ENCODE measurements around the gene THOC6.
"Not testable (repeated sequence)": the region's sequence is repeated elsewhere in the genome, so short reads cannot be mapped to it uniquely, and the experiment has no call there.

THOC6 gene

DNA sequence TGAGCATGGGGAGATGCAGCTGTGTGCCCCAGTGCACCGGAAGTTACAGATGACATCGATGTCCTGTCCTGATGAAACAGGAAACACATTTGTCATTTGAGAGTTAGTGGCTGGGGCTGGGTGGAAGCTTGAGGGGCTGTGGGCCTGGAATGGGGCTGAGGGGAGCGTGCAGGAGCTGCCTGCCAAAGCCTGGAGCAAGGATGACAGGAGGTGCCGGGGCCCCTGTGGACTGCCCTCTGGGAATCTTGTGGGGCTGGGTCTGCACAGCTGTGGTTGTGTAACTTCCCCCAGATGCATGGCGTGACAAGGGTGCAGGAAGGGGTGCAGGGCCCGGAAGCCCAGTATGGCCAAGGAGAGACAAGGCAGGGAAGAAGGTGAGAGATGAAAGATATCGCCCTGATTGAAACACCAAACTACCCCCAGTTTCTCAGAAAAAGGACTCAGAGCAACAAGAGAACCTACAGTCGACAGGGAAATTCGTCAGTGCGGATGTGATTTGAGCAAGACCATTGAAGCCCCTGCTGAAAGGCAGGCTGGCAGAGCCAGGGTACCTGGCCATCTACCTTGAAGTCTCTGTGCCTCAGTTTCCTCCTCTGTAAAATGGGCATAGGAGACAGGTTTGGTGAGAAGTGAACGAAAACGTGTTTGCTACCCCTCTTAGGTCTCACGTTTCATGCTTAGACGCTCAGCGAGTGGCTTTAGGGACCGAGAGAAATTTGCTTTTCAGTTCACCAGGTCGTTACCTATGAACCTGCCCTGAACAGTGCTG is 31.3 kb downstream of the THOC6 start:
- no peak for DNase-seq (ENCODE audit: low read depth, low spot score)

DNA sequence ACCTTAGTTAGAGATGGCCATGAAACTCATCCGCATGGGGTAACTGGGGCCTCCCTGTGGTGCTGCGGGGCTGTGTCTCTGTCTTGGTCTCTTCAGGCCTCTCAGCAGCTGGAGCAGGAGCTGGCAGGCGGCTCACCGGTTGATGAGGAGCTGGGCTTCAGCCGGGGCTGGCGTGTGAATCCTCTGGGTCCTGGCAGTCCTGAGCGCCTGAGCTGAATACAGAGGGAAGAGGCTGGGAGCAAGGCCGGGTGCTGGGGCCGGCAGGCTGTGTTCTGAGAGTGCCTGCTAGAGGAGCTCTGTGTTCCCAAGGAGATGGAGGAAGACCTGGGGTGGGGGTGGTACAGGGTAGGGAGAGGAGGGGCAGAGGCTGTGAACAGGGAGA is 31.9 kb downstream of the THOC6 start:
- not testable (repeated sequence) for DNase-seq (ENCODE audit: low read depth, low spot score)

DNA sequence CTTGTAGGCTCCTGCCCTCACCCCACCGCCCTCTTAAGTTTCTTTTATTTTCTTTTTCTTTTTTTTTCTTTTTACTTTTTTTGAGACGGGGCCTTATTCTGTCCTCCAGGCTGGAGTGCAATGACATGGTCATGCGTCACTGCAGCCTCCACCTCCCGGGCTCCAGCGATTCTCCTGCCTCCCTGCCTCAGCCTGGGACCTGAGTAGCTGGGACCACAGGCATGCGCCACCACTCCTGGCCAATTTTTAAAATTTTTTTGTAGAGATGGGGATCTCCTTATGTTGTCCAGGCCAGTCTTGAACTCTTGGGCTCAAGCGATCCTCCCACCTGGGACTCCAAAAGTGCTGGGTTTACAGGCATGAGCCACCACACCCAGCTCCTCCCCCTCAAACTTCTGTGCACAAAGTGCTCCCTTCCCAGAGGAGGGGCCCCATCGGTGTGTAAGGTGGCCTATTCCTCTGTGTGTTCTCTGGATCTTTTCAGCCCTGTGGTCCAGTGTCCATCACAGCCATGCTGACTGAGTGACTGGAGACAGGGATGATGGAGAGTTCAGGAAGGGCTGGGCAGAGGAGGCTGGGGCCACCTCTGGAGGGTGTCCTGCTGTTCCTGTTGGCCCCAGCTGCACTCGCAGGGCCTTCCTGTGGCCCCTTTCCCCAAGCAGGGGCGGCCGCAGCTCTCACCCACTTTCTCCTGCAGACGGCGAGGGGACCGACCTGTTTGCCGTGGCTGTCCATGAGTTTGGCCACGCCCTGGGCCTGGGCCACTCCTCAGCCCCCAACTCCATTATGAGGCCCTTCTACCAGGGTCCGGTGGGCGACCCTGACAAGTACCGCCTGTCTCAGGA is 32.7 kb downstream of the THOC6 start:
- DNase-seq (ENCODE audit: low read depth, low spot score): no peak

DNA sequence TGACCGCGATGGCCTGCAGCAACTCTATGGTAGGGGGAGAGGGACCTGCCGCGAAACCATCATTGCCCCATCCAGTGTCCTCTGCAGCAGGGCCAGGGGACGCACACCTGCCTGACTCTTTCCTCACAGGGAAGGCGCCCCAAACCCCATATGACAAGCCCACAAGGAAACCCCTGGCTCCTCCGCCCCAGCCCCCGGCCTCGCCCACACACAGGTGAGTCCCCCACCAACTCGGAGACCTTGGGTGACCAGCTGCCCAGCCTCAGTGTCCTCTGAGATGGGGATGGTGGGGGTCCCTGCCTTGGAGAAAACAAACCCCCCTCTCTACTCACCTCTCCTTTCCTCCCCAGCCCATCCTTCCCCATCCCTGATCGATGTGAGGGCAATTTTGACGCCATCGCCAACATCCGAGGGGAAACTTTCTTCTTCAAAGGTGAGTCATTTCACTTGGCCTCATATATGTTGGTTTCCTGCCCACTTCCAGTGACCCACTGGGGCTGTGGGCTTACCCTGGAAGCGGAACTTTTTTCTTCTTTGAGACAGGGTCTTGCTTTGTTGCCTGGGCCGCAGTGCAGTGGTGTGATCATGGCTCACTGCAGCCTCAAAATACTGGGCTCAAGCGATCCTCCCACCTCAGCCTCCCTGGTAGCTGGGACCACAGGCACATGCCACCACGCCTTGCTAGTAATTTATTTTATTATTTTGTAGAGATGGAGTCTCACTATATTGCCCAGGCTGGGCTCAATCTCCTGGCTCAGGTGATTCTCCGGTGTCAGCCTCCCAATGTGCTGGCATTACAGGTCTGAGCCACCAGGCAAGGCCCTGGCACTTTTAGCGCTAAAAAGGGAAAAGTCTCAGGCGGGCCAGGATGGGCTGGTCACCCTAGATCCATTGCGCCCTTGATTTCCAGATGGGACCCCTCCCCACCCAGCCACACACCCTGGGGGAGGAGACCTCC is 33.6 kb downstream of the THOC6 start:
- DNase-seq (ENCODE audit: low read depth, low spot score): no peak

DNA sequence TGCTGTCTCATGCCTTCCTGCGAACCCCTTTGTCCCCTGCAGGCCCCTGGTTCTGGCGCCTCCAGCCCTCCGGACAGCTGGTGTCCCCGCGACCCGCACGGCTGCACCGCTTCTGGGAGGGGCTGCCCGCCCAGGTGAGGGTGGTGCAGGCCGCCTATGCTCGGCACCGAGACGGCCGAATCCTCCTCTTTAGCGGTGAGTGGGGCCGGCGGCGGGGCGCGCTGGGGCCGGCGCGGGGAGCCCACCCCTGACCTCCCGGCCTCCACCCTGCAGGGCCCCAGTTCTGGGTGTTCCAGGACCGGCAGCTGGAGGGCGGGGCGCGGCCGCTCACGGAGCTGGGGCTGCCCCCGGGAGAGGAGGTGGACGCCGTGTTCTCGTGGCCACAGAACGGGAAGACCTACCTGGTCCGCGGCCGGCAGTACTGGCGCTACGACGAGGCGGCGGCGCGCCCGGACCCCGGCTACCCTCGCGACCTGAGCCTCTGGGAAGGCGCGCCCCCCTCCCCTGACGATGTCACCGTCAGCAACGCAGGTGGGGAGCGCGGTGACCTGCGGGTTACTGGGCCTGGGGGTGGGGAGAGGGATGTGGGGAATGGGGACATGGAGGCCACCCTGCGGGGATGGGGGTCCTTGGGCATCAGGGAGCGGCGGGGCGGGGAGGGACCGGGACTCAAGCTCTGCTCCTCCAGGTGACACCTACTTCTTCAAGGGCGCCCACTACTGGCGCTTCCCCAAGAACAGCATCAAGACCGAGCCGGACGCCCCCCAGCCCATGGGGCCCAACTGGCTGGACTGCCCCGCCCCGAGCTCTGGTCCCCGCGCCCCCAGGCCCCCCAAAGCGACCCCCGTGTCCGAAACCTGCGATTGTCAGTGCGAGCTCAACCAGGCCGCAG is 34.5 kb downstream of the THOC6 start:
- DNase-seq (ENCODE audit: low read depth, low spot score): no peak

DNA sequence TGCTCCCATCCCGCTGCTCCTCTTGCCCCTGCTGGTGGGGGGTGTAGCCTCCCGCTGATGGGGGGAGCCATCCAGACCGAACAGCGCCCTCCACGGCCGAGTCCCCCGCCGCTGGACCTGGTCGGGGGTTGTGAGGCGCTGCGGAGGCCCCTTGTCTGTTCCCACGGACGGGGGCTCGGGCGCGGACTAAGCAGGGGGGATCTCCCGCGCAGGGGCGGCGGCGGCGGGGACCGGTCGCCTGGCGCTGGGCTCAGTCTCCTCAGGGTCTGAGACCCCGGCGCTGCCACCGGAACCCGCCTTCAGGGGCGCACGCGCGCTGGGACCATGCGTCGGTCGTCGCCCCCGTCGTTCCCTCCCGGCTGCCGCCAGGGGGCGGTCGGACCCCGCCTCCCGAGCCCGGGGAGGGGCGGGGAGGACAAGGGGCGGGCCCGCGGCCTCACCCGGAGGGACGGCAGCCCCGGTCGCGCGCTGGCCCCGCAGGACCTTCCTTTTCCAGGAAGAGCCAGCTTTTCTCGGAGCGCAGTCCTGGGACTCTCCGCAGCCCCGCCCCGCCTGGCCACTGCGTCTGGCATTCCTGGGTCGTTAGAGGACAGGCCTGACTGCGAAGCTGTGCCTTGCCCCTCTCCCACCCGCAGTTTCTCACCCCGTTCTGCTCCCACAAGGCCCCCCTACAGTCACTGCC is 35.3 kb downstream of the THOC6 start:
- peak; percentile 49 for DNase-seq (ENCODE audit: low read depth, low spot score)

DNA sequence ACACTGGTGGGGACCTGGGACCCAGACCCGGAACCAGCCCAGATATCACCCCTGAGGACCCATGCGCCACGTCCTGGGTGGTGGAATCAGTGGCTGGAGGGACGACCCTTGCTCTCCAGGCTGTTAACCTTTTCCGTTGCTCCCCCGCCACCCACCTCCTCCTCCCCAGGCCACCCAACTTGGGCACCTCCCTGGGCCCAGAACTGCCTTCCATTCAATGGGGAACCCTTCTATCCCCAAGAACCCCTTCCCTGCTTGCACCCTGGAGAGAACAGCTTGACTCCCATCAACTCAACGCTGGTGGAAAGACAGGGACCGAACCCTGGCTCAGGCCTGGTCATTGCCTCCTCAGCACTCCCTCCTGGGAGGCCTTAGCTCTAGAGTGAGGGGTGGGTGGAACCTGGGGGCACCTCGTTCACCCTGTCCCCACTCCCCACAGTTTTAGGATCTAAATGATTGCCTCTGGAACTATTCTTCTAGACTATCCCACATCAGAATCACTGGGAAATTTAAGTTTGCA is 35.9 kb downstream of the THOC6 start:
- no peak for DNase-seq (ENCODE audit: low read depth, low spot score)

DNA sequence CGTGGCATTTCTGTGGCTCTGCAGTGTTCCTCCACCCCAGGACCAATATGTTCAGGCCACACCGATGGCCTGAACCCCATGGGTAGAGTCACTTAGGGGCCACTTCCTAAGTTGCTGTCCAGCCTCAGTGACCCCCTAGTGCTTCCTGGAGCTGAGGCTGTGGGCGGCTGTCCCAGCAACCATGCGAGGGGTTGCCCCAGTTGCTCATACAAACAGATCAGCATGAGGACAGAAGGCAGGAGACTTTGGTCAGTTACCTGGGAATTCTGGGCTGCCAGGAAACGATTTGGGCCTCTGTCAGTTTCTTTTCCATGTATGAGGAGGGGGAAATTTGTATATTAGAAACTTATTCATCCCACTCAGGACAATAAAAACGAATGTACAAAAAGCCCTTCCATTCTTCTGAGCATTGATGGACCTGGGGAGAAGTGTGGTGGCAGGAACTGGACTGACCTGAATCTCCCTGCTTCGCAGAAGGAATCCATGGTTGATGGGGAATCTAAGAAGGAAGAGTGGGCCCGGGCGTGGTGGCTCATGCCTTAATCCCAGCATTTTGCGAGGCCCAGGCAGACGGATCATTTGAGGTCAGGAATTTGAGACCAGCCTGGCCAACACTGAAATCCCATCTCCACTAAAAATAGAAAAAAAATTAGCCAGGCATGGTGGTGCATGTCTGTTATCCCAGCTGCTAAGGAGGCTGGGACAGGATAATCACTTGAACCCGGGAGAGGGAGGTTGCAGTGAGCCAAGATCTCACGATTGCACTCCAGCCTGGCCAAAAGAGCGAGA is 36.7 kb downstream of the THOC6 start:
- no peak for DNase-seq (ENCODE audit: low read depth, low spot score)

DNA sequence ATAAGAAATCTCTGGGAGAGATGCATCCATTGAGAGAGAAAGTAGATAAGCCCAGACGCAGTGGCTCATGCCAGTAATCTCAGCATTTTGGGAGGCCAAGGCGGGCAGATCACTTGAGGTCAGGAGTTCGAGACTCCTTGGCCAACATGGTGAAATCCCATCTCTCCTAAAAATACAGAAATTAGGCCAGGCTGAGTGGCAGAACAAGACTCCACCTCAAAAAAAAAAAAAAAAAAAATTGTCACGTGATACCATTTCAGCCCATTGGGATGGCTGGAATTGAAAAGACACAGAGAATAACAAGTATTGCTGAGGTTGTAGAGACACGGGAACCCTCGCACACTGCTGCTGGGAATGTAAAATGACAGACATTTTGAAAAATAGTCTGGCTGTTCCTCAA is 38.7 kb downstream of the THOC6 start:
- no peak for DNase-seq (ENCODE audit: low read depth, low spot score)

DNA sequence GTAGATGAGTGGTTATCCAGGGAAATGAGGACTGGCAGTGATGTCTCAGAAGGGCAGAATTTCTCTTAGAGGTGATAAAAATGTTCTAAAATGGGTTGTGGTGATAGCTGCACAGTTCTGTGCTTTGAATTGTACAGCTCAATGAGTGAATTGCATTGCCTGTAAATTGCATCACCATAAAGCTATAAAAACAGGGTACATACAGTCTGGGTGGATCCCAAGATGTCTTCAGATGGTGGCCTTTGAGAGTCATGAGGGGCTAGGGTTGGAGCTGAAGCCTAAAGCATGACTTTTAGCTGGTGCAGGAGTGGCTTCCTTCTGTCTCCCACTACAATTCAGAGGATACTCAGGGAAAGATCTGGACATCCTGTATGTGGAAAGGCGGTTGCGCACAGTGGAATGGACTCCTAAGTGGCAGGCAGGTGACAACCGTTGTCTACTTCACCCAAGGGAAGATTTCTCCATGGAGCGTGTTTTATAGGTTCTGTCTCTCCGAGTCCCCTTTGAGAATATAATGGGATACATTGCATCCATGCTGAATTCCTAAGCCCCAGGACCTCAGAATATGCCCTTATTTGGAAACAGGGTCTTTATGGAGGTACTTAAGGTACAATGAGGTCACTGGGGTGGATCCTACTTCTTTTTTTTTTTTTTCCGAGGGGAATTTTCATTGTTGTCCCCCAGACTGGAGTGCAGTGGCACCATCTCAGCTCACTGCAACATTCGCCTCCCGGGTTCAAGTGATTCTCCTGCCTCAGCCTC is 40.0 kb downstream of the THOC6 start:
- no peak for DNase-seq (ENCODE audit: low read depth, low spot score)

DNA sequence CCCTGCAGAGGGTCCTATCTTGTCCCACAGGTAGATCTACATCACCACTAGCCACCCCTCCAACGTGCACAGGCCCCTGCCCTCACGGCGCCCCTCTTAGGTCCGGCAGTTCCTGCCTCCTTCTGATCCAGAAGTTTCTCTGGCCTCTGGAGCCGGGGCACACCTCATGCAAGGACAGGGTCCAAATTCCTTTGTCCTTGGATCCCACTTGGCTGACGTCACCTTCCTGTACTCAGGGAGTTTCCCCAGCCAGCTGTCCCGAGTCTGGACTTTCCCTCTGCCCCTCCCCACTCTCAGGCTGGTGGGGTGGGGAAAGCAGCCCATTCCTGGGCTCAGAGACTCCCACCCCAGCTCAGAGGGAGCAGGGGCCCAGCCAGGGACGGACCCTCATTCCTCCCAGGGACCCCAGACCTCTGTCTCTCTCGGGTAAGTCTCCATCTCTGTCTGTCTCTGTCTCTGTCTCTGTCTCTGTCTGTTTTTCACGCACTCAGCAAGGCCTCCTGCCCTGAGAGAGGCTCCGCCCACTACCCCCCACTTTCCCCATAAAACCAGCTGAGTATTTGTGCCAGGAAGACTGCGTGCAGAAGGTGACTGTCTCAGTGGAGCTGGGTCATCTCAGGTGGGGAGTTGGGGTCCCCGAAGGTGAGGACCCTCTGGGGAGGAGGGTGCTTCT is 41.4 kb downstream of the THOC6 start, which contains the start of gene IL32:
IL32 (plus strand) TSS at position 572 of the 673 bp plus-strand sequence. CDS start 172 bp downstream, outside the sequence.
- no peak for DNase-seq (ENCODE audit: low read depth, low spot score)

DNA sequence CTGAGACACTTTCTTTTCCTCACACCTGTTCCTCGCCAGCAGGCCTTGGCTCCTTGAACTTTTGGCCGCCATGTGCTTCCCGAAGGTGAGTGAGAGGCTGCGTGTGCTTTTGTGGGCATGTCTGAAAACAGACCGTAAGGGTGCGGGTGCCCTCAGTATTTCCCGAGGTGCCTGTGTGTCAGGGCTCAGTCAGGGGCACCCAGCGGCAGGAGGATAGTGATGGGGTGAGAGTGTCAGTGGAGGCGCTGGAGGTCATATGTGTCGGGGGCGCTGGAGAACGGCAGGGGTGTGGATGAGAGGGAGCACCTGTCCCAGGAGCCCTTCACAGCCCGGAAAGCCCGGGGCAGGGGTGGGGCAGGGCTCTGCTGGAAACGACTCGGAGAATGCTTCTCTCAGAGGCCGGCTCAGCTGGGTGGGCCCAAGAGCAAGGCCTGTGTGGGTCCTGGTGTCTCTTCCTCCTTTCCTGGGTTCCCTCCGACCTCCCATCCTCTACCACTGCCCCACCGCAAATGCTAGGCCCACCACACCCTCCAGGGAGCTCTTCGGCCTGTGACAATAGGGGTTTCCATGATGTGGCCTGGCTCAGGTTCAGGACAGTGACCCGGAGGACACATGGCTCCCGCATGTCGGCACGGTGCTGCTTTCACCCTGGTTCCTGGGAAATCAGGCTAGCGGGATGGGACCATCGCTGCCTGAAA is 42.1 kb downstream of the THOC6 start:
- DNase-seq (ENCODE audit: low read depth, low spot score): no peak

DNA sequence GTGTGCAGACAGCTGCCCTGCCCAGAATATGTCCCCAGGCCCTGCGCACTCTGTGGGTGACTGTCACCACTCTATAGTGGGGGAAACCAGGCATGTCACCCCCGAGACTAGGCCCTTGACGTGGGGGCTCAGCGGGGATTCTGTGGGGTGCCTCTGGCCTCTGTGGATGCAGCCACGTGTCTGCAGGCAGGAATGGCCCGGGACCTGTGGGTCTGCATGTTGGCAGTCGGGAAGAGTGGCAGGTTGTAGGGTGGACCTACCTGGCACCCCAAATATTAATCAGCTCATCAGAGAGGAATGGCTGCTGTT is 42.6 kb downstream of the THOC6 start:
- DNase-seq (ENCODE audit: low read depth, low spot score): no peak

DNA sequence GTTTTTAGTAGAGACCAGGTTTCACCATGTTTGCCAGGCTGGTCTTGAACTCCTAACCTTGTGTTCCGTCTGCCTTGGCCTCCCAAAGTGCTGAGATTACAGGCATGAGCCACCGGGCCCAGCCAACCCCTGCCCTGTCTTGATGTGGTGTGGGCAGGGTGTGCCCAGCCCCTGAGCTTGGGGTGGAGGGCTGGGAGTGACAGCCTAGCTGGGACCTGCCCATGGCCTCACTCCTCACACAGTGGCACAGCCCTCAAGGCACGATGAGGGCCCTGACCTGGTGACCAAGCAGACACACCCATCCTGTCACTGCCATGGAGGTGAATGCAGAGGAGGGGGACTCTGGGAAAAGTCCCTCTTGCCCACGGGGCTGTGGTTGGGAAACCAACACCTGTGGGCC is 44.7 kb downstream of the THOC6 start:
- DNase-seq (ENCODE audit: low read depth, low spot score): no peak

DNA sequence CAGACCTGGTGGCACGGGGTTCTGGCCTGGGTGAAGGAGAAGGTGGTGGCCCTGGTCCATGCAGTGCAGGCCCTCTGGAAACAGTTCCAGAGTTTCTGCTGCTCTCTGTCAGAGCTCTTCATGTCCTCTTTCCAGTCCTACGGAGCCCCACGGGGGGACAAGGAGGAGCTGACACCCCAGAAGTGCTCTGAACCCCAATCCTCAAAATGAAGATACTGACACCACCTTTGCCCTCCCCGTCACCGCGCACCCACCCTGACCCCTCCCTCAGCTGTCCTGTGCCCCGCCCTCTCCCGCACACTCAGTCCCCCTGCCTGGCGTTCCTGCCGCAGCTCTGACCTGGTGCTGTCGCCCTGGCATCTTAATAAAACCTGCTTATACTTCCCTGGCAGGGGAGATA is 45.3 kb downstream of the THOC6 start:
- not testable (repeated sequence) for DNase-seq (ENCODE audit: low read depth, low spot score)

DNA sequence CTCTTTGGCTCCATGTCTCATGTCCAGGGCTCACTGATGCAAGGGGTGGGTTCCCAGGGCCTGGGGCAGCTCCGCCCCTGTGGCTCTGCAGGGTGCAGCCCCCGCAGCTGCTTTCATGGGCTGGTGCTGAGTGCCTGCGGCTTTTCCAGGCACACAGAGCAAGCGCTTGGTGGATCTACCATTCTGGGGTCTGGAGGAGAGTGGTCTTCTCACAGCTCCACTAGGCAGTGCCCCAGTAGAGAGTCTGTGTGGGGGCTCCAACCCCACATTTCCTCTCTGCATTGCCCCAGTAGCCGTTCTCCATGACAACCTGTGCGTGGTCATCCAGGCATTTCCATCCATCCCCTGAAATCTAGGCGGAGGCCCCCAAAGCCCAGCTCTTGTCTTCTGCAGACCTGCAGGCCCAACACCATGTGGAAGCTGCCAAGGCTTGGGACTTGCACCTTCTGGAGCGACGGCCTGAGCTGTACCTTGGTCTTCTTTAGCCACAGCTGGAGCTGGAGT is 46.8 kb downstream of the THOC6 start:
- no peak for DNase-seq (ENCODE audit: low read depth, low spot score)

DNA sequence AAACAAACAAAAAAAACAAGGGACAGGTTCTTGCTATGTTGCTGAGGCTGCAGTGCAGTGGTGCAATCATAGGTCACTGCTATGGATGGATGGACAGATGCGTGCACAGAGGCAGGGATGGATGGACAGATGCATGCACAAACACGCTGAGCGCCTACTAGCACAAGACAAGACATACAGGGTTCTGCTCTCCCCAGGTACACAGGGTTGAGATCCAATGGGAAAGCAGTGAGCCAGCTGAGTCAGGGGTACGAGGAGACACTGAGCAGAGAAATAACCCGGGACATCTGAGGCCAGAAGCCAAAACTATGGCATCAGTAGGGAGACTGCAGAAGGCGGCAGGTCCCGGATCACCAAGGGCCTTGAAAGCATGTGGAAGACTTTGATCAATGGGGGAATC is 47.8 kb downstream of the THOC6 start:
- no peak for DNase-seq (ENCODE audit: low read depth, low spot score)
